B cell (primary cell): ENCODE measurements around the gene RBM38. TPM values are rescaled to one million over a fixed set of nuclear protein-coding genes. Genes with fewer than 3 reads are reported as not detected.

Experiments
- ATAC-seq: fragments of 200-7000 bp; cut with Tn5 transposase; one replicate; pipeline ENCODE4 v1.10.0; 2021; ENCODE audit warnings: low read depth, mild to moderate bottlenecking, moderate number of reproducible peaks, moderate library complexity
- CTCF ChIA-PET: fragments of 350-600 bp; sonication (Branson Sonifier 250); formaldehyde crosslinking; loops from one replicate; lab custom pipeline; 2021; ENCODE audit warnings: antibody characterized with exemption, inconsistent platforms; lab: Charles Lee
- POLR2A ChIA-PET: fragments of 350-600 bp; sonication (Branson Sonifier 250); formaldehyde crosslinking; loops from one replicate; lab custom pipeline; 2021; ENCODE audit warnings: antibody characterized with exemption; lab: Charles Lee
- DNase-seq: peaks from one replicate; pipeline ENCODE4 v3.0.0; 2013
- H2AFZ ChIP-seq: 2 replicates; pipeline ENCODE4 v1.6.1; 2012; ENCODE audit warnings: mild to moderate bottlenecking, low read depth, low read length; ENCODE audit not compliant: insufficient read depth, poor library complexity, severe bottlenecking
- H3K27ac ChIP-seq, 2 donors: 1 replicate in 1 of 2; 2 replicates in 1 of 2; pipeline ENCODE4 v1.5.1; 2012 to 2013; ENCODE audit warnings: low read length in 2 of 2, mild to moderate bottlenecking in 2 of 2, moderate library complexity in 1 of 2
- H3K27me3 ChIP-seq, 4 experiments: fragments of 200-600 bp in 1 of 4; sonication (generic) in 1 of 4; replicated peaks in 1 of 4; 1 replicate in 2 of 4; 2 replicates in 2 of 4; pipeline versions ENCODE4 v1.6.1 to v1.7.0; 2013 to 2016; ENCODE audit warnings: low read length in 3 of 4, mild to moderate bottlenecking in 2 of 4, mixed read lengths in 1 of 4, moderate library complexity in 1 of 4; ENCODE audit not compliant: insufficient read depth in 4 of 4, control insufficient read depth in 3 of 4; ENCODE audit errors: control extremely low read depth in 1 of 4
- H3K36me3 ChIP-seq, 2 experiments: replicated peaks in 1 of 2; 1 replicate in 1 of 2; 2 replicates in 1 of 2; pipeline versions ENCODE4 v1.6.1 to v1.7.1; 2013; ENCODE audit warnings: low read length in 1 of 2; ENCODE audit not compliant: insufficient read depth in 2 of 2, control insufficient read depth in 1 of 2; ENCODE audit errors: control extremely low read depth in 1 of 2, extremely low read depth in 1 of 2
- H3K4me1 ChIP-seq, 2 donors: fragments of 200-600 bp in 1 of 2; sonication (generic) in 1 of 2; 1 replicate in 1 of 2; 2 replicates in 1 of 2; pipeline versions ENCODE4 v1.5.1 to v1.6.1; 2013 to 2017; ENCODE audit warnings: low read length in 2 of 2; ENCODE audit not compliant: control insufficient read depth in 2 of 2, insufficient read depth in 2 of 2
- H3K4me2 ChIP-seq: replicated peaks from 2 replicates; pipeline ENCODE3; 2012; ENCODE audit warnings: mild to moderate bottlenecking, low read depth, low read length; ENCODE audit not compliant: poor library complexity, severe bottlenecking
- H3K4me3 ChIP-seq, 5 experiments: fragments of 200-600 bp in 1 of 5; sonication (generic) in 1 of 5; 1 replicate in 3 of 5; 2 replicates in 2 of 5; pipeline versions ENCODE4 v1.5.1 to v1.7.0; 2011 to 2016; ENCODE audit warnings: low read length in 4 of 5, mild to moderate bottlenecking in 4 of 5, low read depth in 2 of 5, control low read depth in 1 of 5, moderate library complexity in 1 of 5; ENCODE audit not compliant: insufficient read depth in 1 of 5; ENCODE audit errors: control extremely low read depth in 1 of 5, extremely low read depth in 1 of 5
- H3K79me2 ChIP-seq: fragments of 200-600 bp; sonication (generic); one replicate; pipeline ENCODE4 v1.6.0; 2016; ENCODE audit warnings: low read length; ENCODE audit not compliant: control insufficient read depth, insufficient read depth
- H3K9ac ChIP-seq: fragments of 200-600 bp; sonication (generic); 2 replicates; pipeline ENCODE4 v1.6.1; 2017; ENCODE audit warnings: mild to moderate bottlenecking, low read length, moderate library complexity
- H3K9me3 ChIP-seq, 3 donors: one replicate each; pipeline versions ENCODE4 v1.6.1 to v1.7.1; 2013; ENCODE audit warnings: low read length in 2 of 3; ENCODE audit not compliant: control insufficient read depth in 2 of 3, insufficient read depth in 1 of 3; ENCODE audit errors: control extremely low read depth in 1 of 3
- H4K20me1 ChIP-seq: 2 replicates; pipeline ENCODE4 v1.6.0; 2012; ENCODE audit warnings: mild to moderate bottlenecking, low read length; ENCODE audit not compliant: insufficient read depth, control insufficient read depth, poor library complexity, severe bottlenecking
- H3K27ac Mint-ChIP-seq: one replicate; pipeline ENCODE4 v1.8.0; 2021; ENCODE audit warnings: mixed read lengths
- H3K27me3 Mint-ChIP-seq: one replicate; pipeline ENCODE4 v1.8.0; 2021; ENCODE audit warnings: mixed read lengths
- H3K4me1 Mint-ChIP-seq: one replicate; pipeline ENCODE4 v1.8.0; 2021; ENCODE audit warnings: mixed read lengths
- H3K4me3 Mint-ChIP-seq: one replicate; pipeline ENCODE4 v1.8.0; 2021; ENCODE audit warnings: mixed read lengths
- H3K9me3 Mint-ChIP-seq: one replicate; pipeline ENCODE4 v1.8.0; 2022; ENCODE audit warnings: mixed read lengths; ENCODE audit not compliant: insufficient read depth
- EZH2 ChIP-seq: IDR thresholded peaks from 2 replicates; pipeline ENCODE4 v1.6.1; 2012; ENCODE audit warnings: borderline replicate concordance, low read depth, mild to moderate bottlenecking, moderate library complexity, low read length; ENCODE audit not compliant: insufficient read depth, poor library complexity, severe bottlenecking
- WGBS: methylation state at CpG from one replicate; pipeline ENCODE4 v1.1.5; 2013; ENCODE audit warnings: missing lambda C conversion rate; ENCODE audit not compliant: insufficient coverage; 5-methylcytosine and 5-hydroxymethylcytosine counted together
- intact Hi-C: fragments of 100-400 bp; cut with micrococcal nuclease; formaldehyde crosslinking; loops from one replicate; pipeline ENCODE4 v1.10.0; 2022
- polyA plus RNA-seq: library from polyadenylated mRNA; depleted of rRNA; stranded (reverse); fragments of >200 nt; gene quantifications from 2 replicates; pipeline ENCODE4 v1.2.3, GENCODE V29; 2012
- total RNA-seq, 2 donors: library from RNA; stranded (reverse); fragments of 120-200 nt in 1 of 2; gene quantifications; 1 replicate in 1 of 2; 2 replicates in 1 of 2; pipeline versions ENCODE4 v1.2.3 to v1.2.4, GENCODE V29; 2013 to 2022
- TF ChIP-seq, protein P1 (sequence below): fragments of 200-600 bp; IDR thresholded peaks from one replicate; pipeline ENCODE4 v1.8.0; 2022; ENCODE audit warnings: antibody characterized with exemption, mild to moderate bottlenecking

Gene RBM38
- total and polyA plus RNA-seq, 2 donors (not counting 1 experiment from before 2014, with no cell fraction given) = 198 to 225 TPM

DNA sequence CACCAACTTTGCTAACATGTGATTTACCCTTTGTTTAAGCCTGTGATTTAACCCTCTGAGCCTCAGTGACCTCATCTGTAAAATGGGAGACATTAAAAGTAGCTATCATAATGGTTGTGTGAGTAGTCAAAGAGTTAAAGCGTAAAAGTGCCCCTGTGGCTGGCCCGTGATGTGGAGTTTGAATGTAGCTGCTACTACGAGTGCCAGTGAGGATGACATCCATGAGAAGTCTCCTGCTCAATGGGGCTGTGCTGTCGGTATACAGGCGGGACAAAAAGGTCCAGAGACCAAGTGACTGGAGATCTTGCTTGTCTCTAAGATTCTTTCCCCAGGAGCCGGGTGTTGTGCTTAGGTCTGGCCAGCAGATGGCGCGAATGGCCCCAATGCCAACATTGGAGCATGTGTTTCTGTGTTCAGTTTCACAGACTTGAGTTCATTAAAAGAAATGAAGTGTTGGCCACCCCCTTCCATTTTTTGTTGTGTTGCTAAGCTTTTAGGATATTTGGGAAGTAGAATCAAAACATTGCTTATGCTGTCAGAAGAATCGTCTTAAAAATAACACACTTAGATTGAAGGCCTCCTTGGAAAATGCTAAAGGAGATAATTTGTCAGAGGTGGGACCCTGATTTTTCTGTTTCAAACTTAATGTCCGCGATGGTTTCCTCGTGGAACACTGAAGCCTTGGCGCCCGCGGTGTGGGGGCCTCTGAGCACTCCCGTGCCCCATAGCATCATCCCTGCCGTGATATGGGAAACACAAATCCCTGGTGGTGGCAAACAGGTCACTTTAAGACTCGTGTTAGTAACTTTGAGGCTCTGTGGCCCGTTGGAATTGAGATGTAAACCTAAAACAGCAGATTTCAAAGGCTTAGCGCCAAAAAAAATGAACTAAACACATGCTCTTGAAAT is 9.3 kb upstream of the RBM38 start:
- peaks cover 0 to 6% of the 10 kb centered on the region in 2 donors for H3K4me1 ChIP-seq
- peaks cover 0 to 38% of the 10 kb centered on the region in 2 experiments for H3K36me3 ChIP-seq
- no peaks in the 10 kb centered on the region for H3K79me2 ChIP-seq
- no peak overlapping the region for H2AFZ ChIP-seq
- Mint-ChIP-seq H3K27me3 (no peaks in the 10 kb centered on the region), H3K27ac (peak overlapping the region; percentile 17), H3K4me1 (peaks cover 11% of the 10 kb centered on the region), H3K9me3 (no peaks in the 10 kb centered on the region), H3K4me3 (no peak overlapping the region)
- no peaks in the 10 kb centered on the region for H3K27me3 ChIP-seq
- no peak overlapping the region for H3K9ac ChIP-seq
- ChIA-PET CTCF (interaction anchor here (0.6 to 8.1 kb wide), 33 partner anchors 8 to 826 kb away, joined by 3 to 69 read pairs (median 5); no protein-coding TSS in a partner anchor), POLR2A (no interaction called here)
- H3K27ac ChIP-seq = no peak overlapping the region
- no peaks in the 10 kb centered on the region for H3K9me3 ChIP-seq
- no peak overlapping the region for H3K4me2 ChIP-seq
- ATAC-seq (peak; percentile 93), DNase-seq (peak; percentile 88)
- H4K20me1 ChIP-seq = no peaks in the 10 kb centered on the region
- no peak overlapping the region for H3K4me3 ChIP-seq
- no peak for TF ChIP-seq EZH2
- TF ChIP-seq, protein P1, sequence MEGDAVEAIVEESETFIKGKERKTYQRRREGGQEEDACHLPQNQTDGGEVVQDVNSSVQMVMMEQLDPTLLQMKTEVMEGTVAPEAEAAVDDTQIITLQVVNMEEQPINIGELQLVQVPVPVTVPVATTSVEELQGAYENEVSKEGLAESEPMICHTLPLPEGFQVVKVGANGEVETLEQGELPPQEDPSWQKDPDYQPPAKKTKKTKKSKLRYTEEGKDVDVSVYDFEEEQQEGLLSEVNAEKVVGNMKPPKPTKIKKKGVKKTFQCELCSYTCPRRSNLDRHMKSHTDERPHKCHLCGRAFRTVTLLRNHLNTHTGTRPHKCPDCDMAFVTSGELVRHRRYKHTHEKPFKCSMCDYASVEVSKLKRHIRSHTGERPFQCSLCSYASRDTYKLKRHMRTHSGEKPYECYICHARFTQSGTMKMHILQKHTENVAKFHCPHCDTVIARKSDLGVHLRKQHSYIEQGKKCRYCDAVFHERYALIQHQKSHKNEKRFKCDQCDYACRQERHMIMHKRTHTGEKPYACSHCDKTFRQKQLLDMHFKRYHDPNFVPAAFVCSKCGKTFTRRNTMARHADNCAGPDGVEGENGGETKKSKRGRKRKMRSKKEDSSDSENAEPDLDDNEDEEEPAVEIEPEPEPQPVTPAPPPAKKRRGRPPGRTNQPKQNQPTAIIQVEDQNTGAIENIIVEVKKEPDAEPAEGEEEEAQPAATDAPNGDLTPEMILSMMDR = peak; percentile 89
- intact Hi-C loops = loop anchor here (1.0 to 10.0 kb wide), 3 partner anchors 19 to 113 kb away; no protein-coding TSS in a partner anchor
- 65% methylated on average over 18 of the region's 20 CpGs for WGBS

DNA sequence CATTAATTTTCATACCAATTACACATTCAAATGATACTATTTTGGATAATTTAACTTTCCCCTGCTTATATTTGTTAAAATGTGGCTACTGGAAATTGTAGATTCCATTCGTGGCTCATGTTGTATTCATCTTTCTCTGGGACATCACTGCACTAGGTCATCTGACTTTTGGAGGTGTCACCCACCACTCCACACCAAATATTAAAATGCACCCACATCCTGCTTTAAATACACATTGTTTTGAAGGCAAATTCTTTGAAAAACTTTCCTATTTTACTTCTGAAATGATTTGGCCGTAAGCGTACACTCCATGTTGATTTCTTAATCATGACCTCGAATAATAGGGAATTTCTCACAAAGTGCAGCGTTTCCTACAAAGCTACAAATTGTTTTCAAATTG is 8.7 kb upstream of the RBM38 start:
- ATAC-seq (no peak), DNase-seq (no peak)
- H3K4me3 Mint-ChIP-seq = no peak overlapping the region
- CTCF ChIA-PET = interaction anchor here (0.6 to 8.1 kb wide), 23 partner anchors 10 to 825 kb away, joined by 3 to 69 read pairs (median 5); no protein-coding TSS in a partner anchor
- H3K27me3 Mint-ChIP-seq = no peaks in the 10 kb centered on the region
- H3K27ac ChIP-seq = no peak overlapping the region
- WGBS = no CpG with 5 or more reads among the region's 5 CpGs
- no peaks in the 10 kb centered on the region for H3K79me2 ChIP-seq
- H3K27me3 ChIP-seq = no peaks in the 10 kb centered on the region
- no peak overlapping the region for H2AFZ ChIP-seq
- intact Hi-C loops = loop anchor here (1.0 to 10.0 kb wide), 2 partner anchors 19 to 52 kb away; no protein-coding TSS in a partner anchor
- no peaks in the 10 kb centered on the region for H4K20me1 ChIP-seq
- H3K9ac ChIP-seq = no peak overlapping the region
- no peaks in the 10 kb centered on the region for H3K9me3 ChIP-seq
- TF ChIP-seq, protein P1 = no peak
- no peak for TF ChIP-seq EZH2
- H3K4me2 ChIP-seq = no peak overlapping the region
- H3K27ac Mint-ChIP-seq = no peak overlapping the region
- H3K4me3 ChIP-seq = no peak overlapping the region
- POLR2A ChIA-PET = interaction anchor here (1.5 kb wide), 1 partner anchor 10 kb away, joined by 6 read pairs; no protein-coding TSS in a partner anchor
- H3K4me1 ChIP-seq = peaks cover 0 to 6% of the 10 kb centered on the region in 2 donors
- H3K4me1 Mint-ChIP-seq = peaks cover 11% of the 10 kb centered on the region
- H3K9me3 Mint-ChIP-seq = no peaks in the 10 kb centered on the region
- peaks cover 0 to 31% of the 10 kb centered on the region in 2 experiments for H3K36me3 ChIP-seq
